Heart left ventricle (tissue), 13 donors: ENCODE measurements around the gene SFTPD.

ENCODE experiments used
- CTCF ChIP-seq, 12 donors: fragments of 200-600 bp; sonication (generic) in 4 of 12; IDR thresholded peaks; one replicate each; pipeline versions ENCODE4 v1.5.0 to v1.8.0; 2018 to 2022; ENCODE audit warnings: antibody characterized with exemption in 12 of 12, mild to moderate bottlenecking in 5 of 12
- POLR2A ChIP-seq, 2 donors: fragments of 450-650 bp; IDR thresholded peaks; one replicate each; pipeline ENCODE4 v1.6.1; 2017; ENCODE audit warnings: antibody characterized with exemption in 2 of 2, mild to moderate bottlenecking in 2 of 2, moderate library complexity in 2 of 2
- donor health status: ischemic (EF 13 %, LVEDD 7.1; RV severe dilation, severe dysfunction).
- donor health status: DM: no; HTN: yes; CAD: no.
- donor health status: DM: no; HTN: no; CAD: no.
- donor health status: ischemic (EF 25% LVEDD 6.9; RV normal size, moderate dysfunction).
- donor health status: ischemic (EF 25% LVEDD 5.7; RV mildly dilated, moderate dysfunction).
- donor health status: ischemic (EF 35%, LVEDD 5.7; RV mildly dilated, moderate dysfunction).
- donor health status: nonischemic (EF 11% LVEDD 7.7; RV severe dilation, severe dysfunction).
- donor health status: DM: yes; HTN: yes; CAD: no.
- donor health status: PGD.
- donor health status: ischemic (EF 29% LVEDD 5.4; RV normal size, mild dysfunction).
- donor health status: nonischemic (EF 23%, LVEDD 6.1; RV moderate dilation, normal function).

- TF ChIP-seq CTCF (IDR thresholded peaks at IDR 0.05) (no peak), POLR2A (IDR thresholded peaks at IDR 0.05) (no peak)
These were observed 30.5 kb upstream of the SFTPD start for GRCh38 chr10:79979310-79979975.
